ENCODE measurements around the gene BIRC7. TPM values are rescaled to one million over a fixed set of nuclear protein-coding genes. Genes with fewer than 3 reads are reported as not detected.

The BIRC7 gene
- total RNA-seq, 1 donor from 2014 or later = 10.6 TPM

GRCh38 chr20:63284981-63285524 lies 49.3 kb downstream of the BIRC7 start:
- H3K4me3 ChIP-seq (ENCODE audit: low read depth, low read length) = no peak overlapping the region
- no peak for TF ChIP-seq CTCF (conservative IDR thresholded peaks at IDR 0.05; ENCODE audit: low read depth, low read length)
- no peak for DNase-seq (ENCODE audit: low read depth)

- no peak for DNase-seq (ENCODE audit: low read depth)
- no peak for TF ChIP-seq CTCF (conservative IDR thresholded peaks at IDR 0.05; ENCODE audit: low read depth, low read length)
- H3K4me3 ChIP-seq (ENCODE audit: low read depth, low read length) = no peak overlapping the region
Observed at GRCh38 chr20:63285636-63286615, 50.2 kb downstream of the BIRC7 start.

GRCh38 chr20:63286781-63287696 lies 51.3 kb downstream of the BIRC7 start:
- DNase-seq (ENCODE audit: low read depth) = no peak
- no peak overlapping the region for H3K4me3 ChIP-seq (ENCODE audit: low read depth, low read length)
- TF ChIP-seq CTCF (conservative IDR thresholded peaks at IDR 0.05; ENCODE audit: low read depth, low read length) = no peak

- DNase-seq (ENCODE audit: low read depth) = no peak
Observed at GRCh38 chr20:63287697-63288580, 52.2 kb downstream of the BIRC7 start.

GRCh38 chr20:63288581-63289251 lies 53.0 kb downstream of the BIRC7 start:
- TF ChIP-seq CTCF (conservative IDR thresholded peaks at IDR 0.05; ENCODE audit: low read depth, low read length) = no peak
- H3K4me3 ChIP-seq (ENCODE audit: low read depth, low read length) = no peak overlapping the region
- DNase-seq (ENCODE audit: low read depth) = no peak

More at GRCh38 chr20:63287697-63288580, 52.2 kb downstream of the BIRC7 start:
- TF ChIP-seq CTCF (conservative IDR thresholded peaks at IDR 0.05; ENCODE audit: low read depth, low read length) = no peak
- H3K4me3 ChIP-seq (ENCODE audit: low read depth, low read length) = no peak overlapping the region
